Measurements from ENCODE around the gene OSBPL6.
"Not testable (repeated sequence)": the region's sequence is repeated elsewhere in the genome, so short reads cannot be mapped to it uniquely, and the experiment has no call there.

OSBPL6 gene

DNA sequence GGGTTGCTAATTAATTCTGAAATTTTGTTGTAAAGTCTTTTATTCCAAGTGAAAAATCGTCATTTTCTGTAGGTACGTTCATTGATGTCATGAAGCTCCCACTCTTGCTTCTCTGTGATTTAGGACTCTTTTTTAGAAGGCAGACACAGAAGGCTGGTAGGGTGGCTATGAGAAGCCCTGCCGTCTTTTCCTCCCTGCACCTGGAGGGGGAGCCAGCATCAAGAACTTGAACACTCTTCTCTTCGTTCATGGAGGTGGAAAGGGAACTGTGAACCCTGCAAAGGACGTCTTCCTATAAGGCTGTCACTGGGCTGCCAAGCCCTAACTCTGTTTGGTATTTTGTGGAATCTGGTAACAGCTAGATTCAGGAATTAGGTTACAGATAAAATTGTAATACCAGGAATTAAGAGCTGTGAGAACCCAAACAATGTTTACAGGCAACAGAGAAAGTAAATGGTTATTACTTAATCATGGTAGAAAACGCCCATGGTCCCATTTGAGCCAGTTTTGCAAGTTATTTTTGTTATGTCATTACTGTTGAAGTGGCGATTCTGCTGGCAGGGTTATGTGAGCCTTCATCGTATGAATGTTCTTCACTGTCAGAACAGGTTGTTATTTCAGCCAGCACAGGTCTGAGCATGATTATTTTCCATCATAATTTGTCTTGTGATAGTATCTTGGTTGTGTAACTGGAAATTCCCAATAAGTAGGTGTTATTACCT, 112.2 kb downstream of the OSBPL6 start:
- peak; percentile 76 for DNase-seq (ENCODE audit: low spot score)

DNA sequence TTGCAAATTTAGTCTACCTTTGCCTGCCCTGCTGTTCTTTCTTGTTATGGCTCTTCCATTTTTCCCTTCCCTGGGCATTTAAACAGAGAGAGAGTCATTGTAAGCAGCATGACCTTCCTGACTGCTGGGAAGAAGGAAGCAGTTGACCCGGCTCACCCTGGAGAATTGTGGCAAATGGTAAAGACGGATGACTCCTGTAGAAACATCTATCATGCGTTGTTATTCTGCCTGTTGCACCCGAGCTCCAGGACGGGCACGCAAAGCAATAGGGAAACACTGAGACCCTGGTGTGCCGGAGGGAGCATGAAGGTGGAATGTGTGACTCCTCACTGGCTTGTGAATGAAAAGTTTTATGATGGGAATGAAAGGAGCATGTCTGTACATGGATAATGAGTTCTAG, 113.3 kb downstream of the OSBPL6 start:
- no peak for DNase-seq (ENCODE audit: low spot score)

DNA sequence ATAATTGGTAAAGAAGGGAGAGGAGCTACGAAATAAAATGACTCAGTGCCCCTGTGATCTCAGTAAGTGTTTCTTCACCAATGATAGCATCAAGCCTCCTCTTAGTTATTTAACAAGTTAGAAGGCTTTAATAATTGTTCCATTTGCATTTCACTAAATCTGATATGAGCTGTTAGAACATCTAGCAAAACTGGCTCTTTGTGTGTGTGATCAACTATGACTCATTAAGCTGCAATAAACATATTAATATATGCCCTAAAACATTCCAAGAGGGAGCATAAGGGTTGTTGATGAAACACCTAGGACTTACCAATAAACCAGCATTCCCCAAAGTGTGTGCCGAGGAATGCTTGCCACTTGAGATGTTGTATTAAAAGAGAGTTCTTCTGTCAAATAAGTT, 115.2 kb downstream of the OSBPL6 start:
- DNase-seq (ENCODE audit: low spot score): no peak

DNA sequence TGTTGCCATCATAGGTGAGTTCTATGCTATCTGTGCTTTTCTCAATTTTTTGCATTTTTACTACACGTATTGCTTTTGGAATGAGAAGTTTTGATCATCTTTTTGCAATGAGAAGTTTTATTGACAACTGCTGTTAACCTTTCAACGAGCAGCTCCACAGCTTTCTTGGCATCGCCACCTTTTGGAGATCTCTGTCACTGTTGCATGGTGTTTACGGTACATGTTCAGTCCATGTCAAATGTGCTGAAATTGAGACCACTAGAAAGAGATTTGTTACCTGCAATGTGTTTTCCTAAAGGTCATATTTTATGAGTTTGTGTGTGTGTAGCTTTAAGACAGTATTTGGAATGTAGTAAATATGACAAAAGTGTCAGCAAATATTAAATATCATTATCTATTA, 120.8 kb downstream of the OSBPL6 start:
- no peak for DNase-seq (ENCODE audit: low spot score)

DNA sequence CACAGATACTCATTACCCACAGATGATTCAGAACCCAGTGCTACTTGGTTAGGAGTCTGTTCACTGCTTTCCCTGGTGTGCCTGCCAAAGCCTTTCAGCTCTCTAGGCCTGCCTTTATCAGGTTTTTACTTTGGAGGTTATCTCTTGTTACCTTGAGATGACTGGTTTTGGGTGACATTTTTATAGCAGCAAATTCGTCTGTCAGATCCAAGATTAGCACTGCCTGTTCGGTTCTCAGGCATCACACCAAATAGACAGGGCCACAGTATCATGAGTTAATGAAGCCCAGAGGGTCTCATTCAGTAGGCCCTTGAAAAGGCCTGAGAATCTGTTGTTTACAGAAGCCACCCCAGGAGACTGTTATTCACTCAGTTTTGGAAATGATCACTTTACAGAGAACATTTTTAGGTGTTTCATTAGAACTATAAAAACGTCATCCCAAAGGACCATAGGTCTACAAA, 121.2 kb downstream of the OSBPL6 start:
- DNase-seq (ENCODE audit: low spot score): no peak

DNA sequence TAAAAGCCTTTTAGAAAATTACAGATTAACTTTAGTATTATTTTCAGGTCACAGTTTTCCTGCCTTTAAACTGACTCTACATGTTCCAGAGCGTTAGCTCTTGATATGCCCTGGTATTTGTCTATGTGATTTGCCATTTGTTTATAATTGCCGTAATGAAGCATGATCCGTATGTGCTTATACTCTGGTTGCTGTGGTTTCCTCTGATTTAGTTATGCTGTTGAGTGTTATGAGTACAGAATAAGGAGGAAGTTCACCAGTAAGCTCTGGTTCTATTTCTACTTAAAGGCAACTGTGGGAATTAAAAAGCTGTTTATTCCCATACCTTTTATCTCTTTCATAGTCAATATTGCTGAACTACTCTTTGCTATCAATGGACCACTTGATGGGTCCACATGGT, 123.5 kb downstream of the OSBPL6 start:
- no peak for DNase-seq (ENCODE audit: low spot score)

DNA sequence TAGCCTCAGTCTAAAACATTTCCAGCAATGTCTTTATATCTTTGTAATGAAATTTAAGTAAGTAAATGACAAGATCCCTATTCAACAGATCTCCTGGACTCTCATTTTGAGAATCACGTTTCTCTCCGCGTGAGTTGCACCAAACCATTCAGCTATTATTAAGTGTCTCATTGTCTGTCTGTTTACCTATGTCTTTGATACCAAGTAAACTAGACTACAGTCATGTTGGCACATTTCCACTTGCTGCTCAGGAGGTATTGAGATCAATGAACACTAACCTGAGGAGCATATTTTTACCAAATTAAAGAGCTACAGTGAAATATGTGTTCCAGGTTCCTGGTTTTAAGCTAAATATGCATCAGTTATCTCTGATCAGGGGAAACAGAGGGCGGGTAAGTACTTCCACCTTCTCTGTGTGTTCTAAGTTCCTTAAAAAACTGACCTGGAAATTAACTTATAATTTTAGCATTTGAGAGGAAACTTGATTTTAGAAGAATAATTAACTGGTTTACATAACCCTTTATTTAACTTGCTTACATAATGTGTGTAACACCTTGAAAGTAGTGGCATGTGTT, 125.8 kb downstream of the OSBPL6 start:
- DNase-seq (ENCODE audit: low spot score): no peak

DNA sequence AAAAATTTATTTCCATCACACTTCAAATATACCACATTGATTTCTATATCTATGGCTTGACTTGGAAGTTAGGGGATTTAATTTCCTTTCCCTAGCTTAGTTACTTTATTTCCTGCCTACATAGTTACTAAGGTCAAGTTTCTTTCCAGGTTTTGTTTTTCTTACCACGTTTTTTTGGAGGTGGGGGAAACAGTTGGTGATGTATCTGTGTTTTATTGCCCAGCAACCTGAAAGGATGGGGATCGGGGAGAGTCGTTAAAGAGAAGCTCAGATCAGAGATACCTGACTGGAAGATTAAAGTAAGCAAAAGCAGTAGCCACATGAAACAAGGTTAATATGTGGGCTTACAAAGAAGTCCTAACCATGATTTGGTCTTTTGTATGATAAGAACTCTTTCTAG, 127.8 kb downstream of the OSBPL6 start:
- DNase-seq (ENCODE audit: low spot score): no peak

DNA sequence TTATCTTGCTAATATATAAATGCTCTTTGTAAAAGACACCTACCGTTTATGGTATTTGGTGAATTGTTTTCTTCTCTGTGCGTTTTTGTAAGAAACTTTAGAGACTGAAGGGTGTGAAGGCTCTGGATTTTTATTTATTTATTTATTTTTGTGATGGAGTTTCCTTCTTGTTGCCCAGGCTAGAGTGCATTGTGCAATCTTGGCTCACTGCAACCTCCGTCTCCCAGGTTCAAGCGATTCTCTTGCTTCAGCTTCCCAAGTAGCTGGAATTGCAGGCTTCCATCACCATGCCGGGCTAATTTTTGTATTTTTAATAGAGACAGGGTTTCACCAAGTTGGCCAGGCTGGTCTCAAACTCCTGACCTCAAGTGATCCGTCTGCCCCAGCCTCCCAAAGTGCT, 129.0 kb downstream of the OSBPL6 start:
- not testable (repeated sequence) for DNase-seq (ENCODE audit: low spot score)

DNA sequence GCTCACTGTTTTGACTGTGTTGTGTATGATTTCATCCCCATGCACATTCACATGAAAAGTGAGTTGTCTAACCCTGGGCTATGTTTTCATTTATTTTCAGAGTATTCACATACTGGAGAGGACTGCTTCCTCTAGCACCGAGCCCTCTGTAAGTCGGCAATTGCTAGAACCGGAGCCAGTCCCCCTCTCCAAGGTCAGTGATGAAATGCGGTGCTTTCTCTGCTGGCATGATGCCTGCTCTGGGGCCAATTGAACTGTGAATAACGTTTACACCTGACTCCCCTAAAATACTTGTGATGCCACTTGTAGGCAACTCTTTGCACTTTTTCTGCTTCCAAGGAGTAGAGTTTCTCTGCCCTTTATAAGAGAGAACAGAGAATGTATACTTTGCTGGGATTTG, 129.8 kb downstream of the OSBPL6 start:
- DNase-seq (ENCODE audit: low spot score): no peak

DNA sequence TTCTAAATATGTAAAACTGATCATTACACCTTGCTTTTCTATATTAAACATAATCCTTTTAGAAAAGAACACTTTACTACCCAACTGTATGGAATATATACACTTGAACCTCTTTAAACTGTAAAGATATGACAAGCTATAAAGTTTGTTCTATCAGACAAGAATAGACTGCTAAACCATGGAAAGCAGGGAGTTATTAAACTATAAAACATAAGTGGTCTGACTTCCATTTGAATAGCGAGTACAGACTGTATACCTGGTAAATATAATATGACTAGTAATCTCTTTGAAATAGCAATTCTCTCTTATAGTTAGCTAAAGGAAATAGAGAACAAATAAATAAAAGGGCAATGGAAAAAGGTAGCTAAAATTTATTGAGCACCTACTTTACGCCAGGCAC, 131.0 kb downstream of the OSBPL6 start:
- DNase-seq (ENCODE audit: low spot score): no peak

DNA sequence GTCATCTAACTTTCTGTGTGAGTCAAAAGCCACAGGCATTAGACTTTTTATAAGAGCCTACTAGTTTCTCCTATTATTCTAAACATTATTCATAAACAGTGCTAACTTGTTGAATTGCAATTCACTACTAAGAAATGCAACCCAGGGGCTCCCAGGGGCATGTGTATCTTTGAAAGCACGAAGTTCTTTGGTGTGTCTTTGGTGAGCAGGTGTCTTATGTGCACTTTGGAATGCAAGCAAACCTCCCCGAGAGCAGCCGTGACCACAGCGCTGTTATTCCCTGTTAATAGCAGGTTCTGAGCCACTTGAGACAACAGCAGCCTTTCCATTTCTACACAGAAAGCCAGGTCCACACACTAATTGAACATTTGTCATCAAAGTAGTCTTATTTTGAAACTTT, 133.2 kb downstream of the OSBPL6 start:
- no peak for DNase-seq (ENCODE audit: low spot score)

DNA sequence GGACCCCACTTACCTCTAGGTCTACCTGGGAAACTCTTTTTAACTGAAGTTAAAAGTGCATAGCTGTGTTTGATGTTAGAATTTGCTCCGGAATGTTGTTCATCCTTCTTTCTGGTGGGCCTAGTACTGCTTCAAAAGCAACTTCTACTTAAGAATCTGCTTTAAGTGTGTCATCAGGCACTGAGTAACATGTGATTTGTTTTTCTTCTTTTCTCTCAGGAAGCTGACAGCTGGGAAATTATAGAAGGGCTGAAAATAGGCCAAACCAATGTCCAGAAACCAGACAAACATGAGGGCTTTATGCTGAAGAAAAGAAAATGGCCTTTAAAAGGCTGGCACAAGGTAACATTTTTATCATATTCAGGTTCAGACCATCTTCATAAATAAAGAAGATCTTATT, 133.7 kb downstream of the OSBPL6 start:
- DNase-seq (ENCODE audit: low spot score): no peak

DNA sequence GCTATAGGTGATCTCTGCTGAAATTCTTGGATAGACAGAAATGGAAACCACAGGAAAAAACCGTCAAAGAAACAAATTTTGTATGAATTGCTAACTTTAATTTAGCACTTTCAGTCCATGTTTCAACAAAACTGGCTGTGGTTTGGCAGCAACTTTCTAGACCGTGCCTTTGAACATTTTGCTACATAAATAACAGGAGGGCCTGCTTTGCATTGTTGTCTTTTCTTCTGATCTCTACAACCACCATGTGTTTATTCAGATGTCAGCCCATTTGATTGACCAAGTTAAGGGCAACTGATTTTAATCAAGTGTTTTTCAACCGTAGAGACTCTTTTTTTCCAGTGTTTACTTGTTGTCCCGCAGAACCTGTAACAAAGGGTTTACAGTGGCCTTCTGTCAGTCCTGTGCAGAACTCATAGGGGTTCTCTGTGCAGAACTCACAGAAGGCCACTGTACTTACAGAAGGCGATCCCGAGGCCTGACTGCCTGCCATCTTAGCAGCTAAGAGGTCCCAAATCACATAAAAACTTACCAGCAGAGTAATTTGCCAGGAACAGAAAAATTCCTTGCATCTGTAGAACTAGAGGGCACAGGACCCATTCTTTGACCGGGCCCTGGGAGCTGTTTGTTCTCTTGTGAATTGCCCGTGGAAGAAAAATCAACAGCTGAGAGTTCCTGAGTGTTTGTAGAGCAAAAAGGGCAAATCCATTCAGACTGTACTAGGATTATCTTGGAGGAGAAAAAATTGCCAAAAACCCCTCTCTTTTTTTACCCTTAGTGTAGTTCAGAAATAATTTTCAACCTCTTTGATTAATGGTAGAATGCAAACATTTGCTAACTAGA, 136.1 kb downstream of the OSBPL6 start:
- no peak for DNase-seq (ENCODE audit: low spot score)

DNA sequence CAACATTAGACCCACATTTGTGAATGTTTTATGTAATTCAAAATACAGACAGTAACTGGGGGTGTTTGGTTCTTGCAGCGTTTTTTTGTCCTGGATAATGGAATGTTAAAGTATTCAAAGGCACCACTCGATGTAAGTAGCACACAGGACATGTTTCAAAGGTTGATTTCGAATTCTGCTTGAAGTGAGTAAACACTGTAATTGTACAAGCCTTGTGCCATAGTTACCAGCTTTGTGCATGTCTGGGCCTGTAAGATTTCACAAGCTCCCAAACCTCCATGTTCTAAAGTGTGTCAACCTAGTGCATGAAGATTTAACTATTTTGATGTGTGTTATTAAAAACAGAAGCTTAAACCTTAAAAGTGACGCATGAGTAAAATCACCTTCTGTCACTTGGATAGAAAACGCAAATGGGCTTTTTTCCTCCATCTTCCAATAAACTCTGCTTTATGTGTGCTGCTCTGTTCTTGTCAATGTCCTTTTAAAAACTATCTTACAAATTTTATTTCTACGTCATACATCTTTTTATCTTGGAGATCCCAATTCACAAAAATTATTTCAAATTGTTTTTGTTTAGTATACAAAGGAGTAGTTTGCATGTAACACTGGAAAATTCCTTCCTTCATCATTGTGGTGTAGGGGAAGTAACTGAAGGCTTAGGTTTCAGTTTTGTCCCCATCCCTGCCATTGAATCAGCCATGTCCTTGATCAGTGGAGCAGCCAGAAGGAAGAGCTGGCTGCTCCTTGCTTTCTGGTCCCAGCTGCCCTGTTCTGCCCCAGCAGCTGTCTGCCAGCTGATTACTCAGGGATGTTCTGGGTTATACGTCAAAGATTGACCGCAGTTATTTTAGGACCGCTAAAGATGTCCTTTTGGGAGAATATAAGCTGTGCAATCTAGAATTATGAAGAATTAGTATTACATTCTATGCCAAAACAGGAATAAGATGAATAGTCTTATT, 137.4 kb downstream of the OSBPL6 start:
- no peak for DNase-seq (ENCODE audit: low spot score)

DNA sequence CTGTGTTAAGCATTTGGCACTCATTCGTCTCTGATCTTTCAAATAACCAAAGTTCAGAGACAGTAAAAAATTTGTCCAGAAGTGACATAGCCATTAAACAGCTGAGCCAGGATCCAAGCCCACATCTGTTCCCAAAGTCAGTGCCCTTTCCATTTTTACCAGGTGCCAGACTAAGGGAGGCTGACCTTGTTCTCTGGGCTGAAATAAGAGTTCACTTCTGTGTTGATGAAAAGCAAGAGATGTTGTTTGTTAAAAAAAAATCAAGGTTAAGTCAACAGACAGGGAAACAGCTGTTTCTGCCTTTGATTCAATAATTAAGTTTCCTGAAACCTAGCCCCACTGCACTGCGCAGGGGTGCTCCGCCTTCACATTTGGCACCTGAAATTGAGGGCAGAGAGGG, 139.5 kb downstream of the OSBPL6 start:
- DNase-seq (ENCODE audit: low spot score): no peak

DNA sequence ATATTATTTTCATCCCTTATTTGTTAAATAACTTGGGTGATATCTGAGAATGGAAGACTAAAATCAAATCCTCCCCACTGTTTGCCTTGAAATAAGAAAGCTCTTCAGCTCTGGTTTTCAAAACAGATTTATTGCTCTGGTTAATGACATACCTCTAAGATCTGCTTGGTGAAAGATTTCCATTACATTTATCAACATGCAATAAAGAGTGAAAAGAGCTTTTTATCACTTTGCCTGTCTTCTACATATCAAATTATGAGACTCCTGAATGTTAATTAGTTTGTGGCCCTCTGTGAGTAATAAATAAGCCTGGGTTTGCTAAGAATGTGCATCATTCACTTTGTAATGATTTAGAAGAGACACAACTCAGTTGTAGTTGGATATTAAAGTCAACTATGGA, 140.9 kb downstream of the OSBPL6 start:
- DNase-seq (ENCODE audit: low spot score): no peak

DNA sequence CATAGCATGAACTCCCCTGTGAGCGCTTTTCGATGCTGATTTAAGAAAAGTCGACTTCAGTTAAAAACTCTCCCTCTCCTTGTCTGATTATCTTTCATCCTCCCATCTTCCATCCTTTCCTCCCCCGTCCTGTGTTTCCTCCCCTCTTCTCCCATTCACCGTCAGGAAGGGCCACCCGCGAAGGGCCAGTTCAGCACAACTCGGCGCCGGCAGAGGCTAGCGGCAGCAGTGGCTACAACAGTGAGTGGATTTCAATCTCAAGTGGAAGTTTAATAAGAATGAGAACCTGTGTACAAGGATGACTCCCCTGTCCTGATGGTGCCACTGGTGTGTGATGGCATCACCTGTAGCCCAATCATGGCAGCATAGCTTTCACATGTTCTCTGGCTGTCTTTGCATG, 149.8 kb downstream of the OSBPL6 start:
- no peak for DNase-seq (ENCODE audit: low spot score)

DNA sequence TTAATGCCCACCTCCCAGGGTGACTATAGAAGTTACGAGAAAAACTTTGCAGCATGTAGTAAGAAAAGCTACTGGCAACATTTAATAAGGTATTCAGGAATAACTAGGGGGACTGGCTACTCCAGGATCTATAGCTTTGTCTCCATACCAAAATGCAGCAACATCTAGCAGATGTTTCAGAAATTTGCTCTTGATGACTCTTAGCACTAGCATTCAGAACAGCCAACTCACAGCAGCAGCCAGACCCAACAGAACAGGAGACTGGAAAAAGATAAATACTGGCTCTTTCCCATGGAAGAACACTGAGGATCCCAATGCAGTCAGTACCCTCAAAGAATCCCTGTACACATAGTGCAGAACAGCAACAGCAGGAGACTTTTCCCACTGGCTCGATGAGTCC, 151.6 kb downstream of the OSBPL6 start:
- DNase-seq (ENCODE audit: low spot score): no peak

DNA sequence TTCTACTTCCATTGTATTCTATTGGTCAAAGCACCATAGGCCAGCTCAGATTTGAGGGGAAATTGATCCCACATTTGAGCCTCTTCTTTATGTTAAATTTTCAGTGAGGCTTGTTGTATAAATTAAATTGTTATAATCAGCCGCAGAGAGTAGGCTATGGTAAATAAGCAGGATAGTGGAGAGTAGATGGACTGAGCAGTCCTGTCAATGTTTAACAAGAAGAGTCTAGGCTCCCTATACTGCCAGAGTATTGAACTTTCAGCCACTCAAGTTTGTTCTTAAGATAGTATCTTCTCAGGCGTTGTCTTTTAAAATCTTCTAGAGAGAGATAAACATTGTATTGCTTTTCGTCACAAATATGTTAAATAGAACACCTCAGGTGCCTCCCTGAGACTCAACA, 155.7 kb downstream of the OSBPL6 start:
- no peak for DNase-seq (ENCODE audit: low spot score)

DNA sequence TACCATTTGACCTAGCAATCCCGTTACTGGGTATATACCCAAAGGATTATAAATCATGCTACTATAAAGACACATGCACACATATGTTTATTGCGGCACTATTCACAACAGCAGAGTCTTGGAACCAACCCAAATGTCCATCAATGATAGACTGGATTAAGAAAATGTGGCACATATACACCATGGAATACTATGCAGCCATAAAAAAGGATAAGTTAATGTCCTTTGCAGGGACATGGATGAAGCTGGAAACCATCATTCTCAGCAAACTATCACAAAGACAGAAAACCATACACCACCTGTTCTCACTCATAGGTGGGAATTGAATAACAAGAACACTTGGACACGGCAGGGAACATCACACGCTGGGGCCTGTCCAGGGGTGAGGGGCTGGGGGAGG, 163.4 kb downstream of the OSBPL6 start:
- not testable (repeated sequence) for DNase-seq (ENCODE audit: low spot score)

Data from NAMALWA (cell line).